Measurements from ENCODE around the gene MTHFSD. TPM values are rescaled to one million over a fixed set of nuclear protein-coding genes. Genes with fewer than 3 reads are reported as not detected.

Gene MTHFSD
- total RNA-seq, 1 donor from 2014 or later: 35.0 TPM

DNA sequence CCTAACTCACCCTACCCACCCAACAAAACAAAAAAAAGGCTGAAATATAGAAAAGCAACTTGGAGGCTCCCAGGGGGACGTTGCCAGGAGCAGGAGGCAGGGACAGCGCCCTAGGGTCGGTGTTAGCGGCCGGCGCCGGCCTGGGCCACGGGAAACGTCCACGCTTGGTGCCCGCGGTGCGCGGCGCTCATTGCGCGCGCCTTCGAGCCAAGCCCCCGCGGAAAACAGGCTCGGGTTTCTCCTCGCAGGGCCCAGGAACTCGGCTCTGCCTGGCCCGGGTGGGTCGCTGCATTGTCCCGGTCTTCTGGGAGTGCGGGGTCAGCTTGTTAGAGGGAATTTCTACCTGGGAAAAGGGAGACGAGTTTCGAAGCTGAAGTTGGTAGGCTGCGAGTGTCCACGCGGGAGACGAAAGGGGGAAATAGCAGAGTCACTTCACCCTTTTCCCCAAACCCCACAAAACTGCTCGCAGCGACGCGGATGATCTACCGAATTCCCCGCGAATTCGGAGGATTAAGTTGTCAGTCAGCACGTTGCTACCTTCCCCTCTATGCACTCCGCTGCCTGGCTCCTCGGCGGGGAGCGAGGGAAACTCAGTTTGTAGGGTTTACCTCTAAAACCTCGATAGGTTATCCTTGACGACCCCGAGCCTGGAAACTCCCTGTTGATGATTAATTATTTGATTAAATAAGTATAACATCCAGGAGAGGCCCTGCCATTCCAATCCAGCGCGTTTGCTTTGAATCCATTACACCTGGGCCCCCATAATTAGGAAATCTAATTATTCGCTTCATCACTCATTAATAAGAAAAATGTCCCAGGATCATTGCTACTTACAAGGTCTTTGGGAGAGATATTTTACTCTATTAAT, 10.8 kb upstream of the MTHFSD start:
- Mint-ChIP-seq H3K4me3 (no peak overlapping the region), H3K27me3 (peaks cover 46% of the 10 kb centered on the region), H3K9me3 (no peaks in the 10 kb centered on the region), H3K36me3 (ENCODE audit: low read depth) (no peaks in the 10 kb centered on the region), H3K4me1 (peaks cover 29% of the 10 kb centered on the region), H3K27ac (no peak overlapping the region)
- intact Hi-C loops (cut with micrococcal nuclease): loop anchor here (5.0 to 10.0 kb wide), 2 partner anchors 54 to 199 kb away; partner anchors contain the start of gene FOXF1
- ChIA-PET CTCF (no interaction called here), POLR2A (no interaction called here)
- DNase-seq: no peak
- TF ChIP-seq CTCF (IDR thresholded peaks at IDR 0.05): no peak
- no peak for ATAC-seq (ENCODE audit: low read depth)

DNA sequence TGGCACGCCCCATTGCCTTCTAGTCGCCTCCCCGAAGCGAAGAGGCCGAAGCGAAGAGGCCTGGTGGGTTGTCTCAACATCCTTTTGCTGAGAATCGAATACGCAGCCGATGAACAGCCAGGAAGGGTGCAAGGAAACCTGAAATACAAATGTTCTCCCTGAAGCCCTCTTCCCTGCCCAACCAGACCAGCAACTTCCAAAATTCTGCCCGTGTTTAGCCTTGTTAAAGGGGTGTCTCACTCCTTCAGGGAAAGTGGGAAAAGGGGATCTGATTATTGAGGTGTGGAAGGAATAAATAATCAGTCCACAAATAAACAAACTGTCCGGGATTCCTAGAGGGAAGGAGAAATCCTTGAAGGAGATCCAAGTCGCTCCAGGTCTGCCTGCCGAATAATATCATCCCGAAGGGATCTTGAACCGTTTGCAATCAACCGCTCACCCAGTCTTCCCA, 10.2 kb upstream of the MTHFSD start:
- intact Hi-C loops (cut with micrococcal nuclease): loop anchor here (5.0 to 10.0 kb wide), 2 partner anchors 53 to 200 kb away; partner anchors contain the start of gene FOXF1
- no peak for TF ChIP-seq CTCF (IDR thresholded peaks at IDR 0.05)
- peaks cover 25% of the 10 kb centered on the region for H3K4me1 Mint-ChIP-seq
- no peak for ATAC-seq (ENCODE audit: low read depth)
- H3K4me3 Mint-ChIP-seq: no peak overlapping the region
- no peaks in the 10 kb centered on the region for H3K9me3 Mint-ChIP-seq
- H3K36me3 Mint-ChIP-seq (ENCODE audit: low read depth): no peaks in the 10 kb centered on the region
- no peak overlapping the region for H3K27ac Mint-ChIP-seq
- CTCF ChIA-PET: interaction anchor here (0.7 to 2.3 kb wide), 6 partner anchors 8 to 1137 kb away, joined by 3 to 8 read pairs (median 4); no protein-coding TSS in a partner anchor
- H3K27me3 Mint-ChIP-seq: peaks cover 43% of the 10 kb centered on the region
- DNase-seq: no peak
- POLR2A ChIA-PET: no interaction called here

- H3K27ac Mint-ChIP-seq: no peak overlapping the region
- POLR2A ChIA-PET: no interaction called here
- peaks cover 25% of the 10 kb centered on the region for H3K4me1 Mint-ChIP-seq
These were observed 8.7 kb upstream of the MTHFSD start for GRCh38 chr16:86563469-86564345.

DNA sequence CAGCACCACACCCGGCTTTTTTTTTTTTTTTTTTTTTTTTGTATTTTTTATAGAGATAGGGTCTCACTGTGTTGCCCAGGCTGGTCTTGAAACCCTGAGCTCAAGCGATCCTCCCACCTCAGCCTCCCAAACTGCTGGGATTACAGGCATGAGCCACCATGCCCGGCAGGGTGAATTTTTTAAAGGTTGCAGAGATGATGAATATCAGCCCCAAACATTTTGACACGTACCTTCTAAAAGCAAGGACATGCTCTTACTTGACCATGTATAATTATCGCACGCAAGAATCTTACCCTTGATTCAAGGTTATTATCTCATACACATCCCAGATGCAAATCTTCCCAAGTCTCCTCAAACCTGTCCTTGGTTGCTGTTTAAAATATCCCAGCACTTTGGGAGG, 7.3 kb upstream of the MTHFSD start:
- H3K27ac Mint-ChIP-seq: no peak overlapping the region
- ATAC-seq (ENCODE audit: low read depth) (no peak), DNase-seq (no peak)
- H3K36me3 Mint-ChIP-seq (ENCODE audit: low read depth): no peaks in the 10 kb centered on the region
- intact Hi-C loops (cut with micrococcal nuclease): loop anchor here (2.0 to 10.0 kb wide), 8 partner anchors 202 to 1206 kb away; partner anchors contain the start of gene MAP1LC3B
- no peaks in the 10 kb centered on the region for H3K9me3 Mint-ChIP-seq
- ChIA-PET POLR2A (interaction anchor here (0.7 kb wide), 1 partner anchor 710 kb away, joined by 8 read pairs; no protein-coding TSS in a partner anchor), CTCF (no interaction called here)
- H3K4me3 Mint-ChIP-seq: no peak overlapping the region
- peaks cover 31% of the 10 kb centered on the region for H3K27me3 Mint-ChIP-seq
- no peak for TF ChIP-seq CTCF (IDR thresholded peaks at IDR 0.05)
- H3K4me1 Mint-ChIP-seq: peaks cover 22% of the 10 kb centered on the region

More at GRCh38 chr16:86563469-86564345, 8.7 kb upstream of the MTHFSD start:
- H3K4me3 Mint-ChIP-seq: peak overlapping the region; percentile 64
- ATAC-seq (ENCODE audit: low read depth) (peak; percentile 99), DNase-seq (peak; percentile 72)
- peak; percentile 95 for TF ChIP-seq CTCF (IDR thresholded peaks at IDR 0.05)
- H3K9me3 Mint-ChIP-seq: no peaks in the 10 kb centered on the region
- intact Hi-C loops (cut with micrococcal nuclease): loop anchor here (1.0 to 10.0 kb wide), 10 partner anchors 201 to 1205 kb away; partner anchors contain the start of gene MAP1LC3B
- peaks cover 32% of the 10 kb centered on the region for H3K27me3 Mint-ChIP-seq
- CTCF ChIA-PET: interaction anchor here (0.6 to 2.3 kb wide), 9 partner anchors 7 to 1072 kb away, joined by 3 to 8 read pairs (median 3); no protein-coding TSS in a partner anchor
- H3K36me3 Mint-ChIP-seq (ENCODE audit: low read depth): no peaks in the 10 kb centered on the region

Data from activated B cell treated with CpG ODN at 0.5 μM for 24 hours (primary cell).